Endodermal cell (in vitro differentiated cells): ENCODE results near the gene ADAMTS2. TPM values are rescaled to one million over a fixed set of nuclear protein-coding genes. Genes with fewer than 3 reads are reported as not detected.

Source experiments
- DNase-seq: peaks from one replicate; pipeline ENCODE4 v3.0.0-alpha.2; 2017
- H3K27ac ChIP-seq: 2 replicates; pipeline ENCODE4 v1.5.1; 2013; ENCODE audit warnings: mild to moderate bottlenecking, low read depth, low read length, moderate library complexity
- H3K27me3 ChIP-seq: 2 replicates; pipeline ENCODE4 v1.6.1; 2013; ENCODE audit warnings: mild to moderate bottlenecking, low read length, moderate library complexity; ENCODE audit not compliant: insufficient read depth, control insufficient read depth, poor library complexity, severe bottlenecking
- H3K36me3 ChIP-seq: 2 replicates; pipeline ENCODE4 v1.7.0; 2013; ENCODE audit warnings: mild to moderate bottlenecking, low read length, moderate library complexity; ENCODE audit not compliant: control insufficient read depth, insufficient read depth
- H3K4me1 ChIP-seq: one replicate; pipeline ENCODE4 v1.7.0; 2013; ENCODE audit warnings: low read length; ENCODE audit not compliant: control insufficient read depth, insufficient read depth
- H3K4me3 ChIP-seq: 2 replicates; pipeline ENCODE4 v1.5.1; 2013; ENCODE audit warnings: mild to moderate bottlenecking, low read length, moderate library complexity
- H3K9ac ChIP-seq: 2 replicates; pipeline ENCODE4 v1.6.1; 2013; ENCODE audit warnings: mild to moderate bottlenecking, low read length, moderate library complexity; ENCODE audit not compliant: poor library complexity, severe bottlenecking; ENCODE audit errors: extremely low read depth
- H3K9me3 ChIP-seq: 2 replicates; pipeline ENCODE4 v1.6.1; 2013; ENCODE audit warnings: mild to moderate bottlenecking, low read length, moderate library complexity; ENCODE audit not compliant: control insufficient read depth
- H3K27ac Mint-ChIP-seq: 2 replicates; pipeline ENCODE4 v1.8.0; 2020; ENCODE audit warnings: mixed read lengths
- H3K27me3 Mint-ChIP-seq: 2 replicates; pipeline ENCODE4 v1.8.0; 2021; ENCODE audit warnings: mild to moderate bottlenecking, mixed read lengths; ENCODE audit not compliant: insufficient read depth
- H3K36me3 Mint-ChIP-seq: 2 replicates; pipeline ENCODE4 v1.8.0; 2020; ENCODE audit warnings: low read depth, mixed read lengths
- H3K4me1 Mint-ChIP-seq: 2 replicates; pipeline ENCODE4 v1.8.0; 2020; ENCODE audit warnings: mixed read lengths
- H3K4me3 Mint-ChIP-seq: 2 replicates; pipeline ENCODE4 v1.8.0; 2020; ENCODE audit warnings: mild to moderate bottlenecking, moderate library complexity, mixed read lengths
- H3K9me3 Mint-ChIP-seq: 2 replicates; pipeline ENCODE4 v1.8.0; 2020; ENCODE audit warnings: mild to moderate bottlenecking, mixed read lengths
- WGBS, 2 experiments: methylation state at CpG; one replicate each; pipeline versions ENCODE4 v1.1.5 to v1.1.7; 2013; ENCODE audit warnings: missing lambda C conversion rate in 2 of 2, mixed read lengths in 1 of 2; ENCODE audit not compliant: insufficient coverage in 1 of 2, insufficient read length in 1 of 2; 5-methylcytosine and 5-hydroxymethylcytosine counted together
- total RNA-seq, 2 donors: library from RNA; stranded (reverse); fragmentation: NEBNext Ultra II Directional in 1 of 2; extraction: Animal tissue kit (Norgen Biotek cat#: 25700) in 1 of 2; gene quantifications; 2 replicates in 1 of 2; 3 replicates in 1 of 2; pipeline ENCODE4 v1.2.1, GENCODE V29; 2021
- TF ChIP-seq, protein P1 (sequence below): fragments of 200-600 bp; sonication (generic); conservative IDR thresholded peaks from 2 replicates; pipeline ENCODE4 v1.5.0; 2021; ENCODE audit warnings: antibody characterized with exemption, mild to moderate bottlenecking

Gene ADAMTS2
- total RNA-seq, 2 donors from 2014 or later = 1.2 to 2.6 TPM

- Mint-ChIP-seq H3K4me1 (peaks cover 6% of the 10 kb centered on the region), H3K27ac (no peak overlapping the region), H3K36me3 (no peaks in the 10 kb centered on the region), H3K4me3 (no peak overlapping the region), H3K27me3 (peaks cover 1% of the 10 kb centered on the region), H3K9me3 (peaks cover 38% of the 10 kb centered on the region)
- Histone ChIP-seq H3K9ac (no peak overlapping the region), H3K27ac (no peak overlapping the region), H3K27me3 (no peaks in the 10 kb centered on the region), H3K36me3 (no peaks in the 10 kb centered on the region), H3K4me1 (no peaks in the 10 kb centered on the region), H3K4me3 (no peak overlapping the region), H3K9me3 (peaks cover 25% of the 10 kb centered on the region)
- 94 to 95% methylated on average over 4 to 14 of the region's 14 CpGs for WGBS, 2 experiments
- DNase-seq = no peak
- TF ChIP-seq, protein P1, sequence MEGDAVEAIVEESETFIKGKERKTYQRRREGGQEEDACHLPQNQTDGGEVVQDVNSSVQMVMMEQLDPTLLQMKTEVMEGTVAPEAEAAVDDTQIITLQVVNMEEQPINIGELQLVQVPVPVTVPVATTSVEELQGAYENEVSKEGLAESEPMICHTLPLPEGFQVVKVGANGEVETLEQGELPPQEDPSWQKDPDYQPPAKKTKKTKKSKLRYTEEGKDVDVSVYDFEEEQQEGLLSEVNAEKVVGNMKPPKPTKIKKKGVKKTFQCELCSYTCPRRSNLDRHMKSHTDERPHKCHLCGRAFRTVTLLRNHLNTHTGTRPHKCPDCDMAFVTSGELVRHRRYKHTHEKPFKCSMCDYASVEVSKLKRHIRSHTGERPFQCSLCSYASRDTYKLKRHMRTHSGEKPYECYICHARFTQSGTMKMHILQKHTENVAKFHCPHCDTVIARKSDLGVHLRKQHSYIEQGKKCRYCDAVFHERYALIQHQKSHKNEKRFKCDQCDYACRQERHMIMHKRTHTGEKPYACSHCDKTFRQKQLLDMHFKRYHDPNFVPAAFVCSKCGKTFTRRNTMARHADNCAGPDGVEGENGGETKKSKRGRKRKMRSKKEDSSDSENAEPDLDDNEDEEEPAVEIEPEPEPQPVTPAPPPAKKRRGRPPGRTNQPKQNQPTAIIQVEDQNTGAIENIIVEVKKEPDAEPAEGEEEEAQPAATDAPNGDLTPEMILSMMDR = no peak
Observed at GRCh38 chr5:179303451-179304200, 41.6 kb downstream of the ADAMTS2 start.

DNA sequence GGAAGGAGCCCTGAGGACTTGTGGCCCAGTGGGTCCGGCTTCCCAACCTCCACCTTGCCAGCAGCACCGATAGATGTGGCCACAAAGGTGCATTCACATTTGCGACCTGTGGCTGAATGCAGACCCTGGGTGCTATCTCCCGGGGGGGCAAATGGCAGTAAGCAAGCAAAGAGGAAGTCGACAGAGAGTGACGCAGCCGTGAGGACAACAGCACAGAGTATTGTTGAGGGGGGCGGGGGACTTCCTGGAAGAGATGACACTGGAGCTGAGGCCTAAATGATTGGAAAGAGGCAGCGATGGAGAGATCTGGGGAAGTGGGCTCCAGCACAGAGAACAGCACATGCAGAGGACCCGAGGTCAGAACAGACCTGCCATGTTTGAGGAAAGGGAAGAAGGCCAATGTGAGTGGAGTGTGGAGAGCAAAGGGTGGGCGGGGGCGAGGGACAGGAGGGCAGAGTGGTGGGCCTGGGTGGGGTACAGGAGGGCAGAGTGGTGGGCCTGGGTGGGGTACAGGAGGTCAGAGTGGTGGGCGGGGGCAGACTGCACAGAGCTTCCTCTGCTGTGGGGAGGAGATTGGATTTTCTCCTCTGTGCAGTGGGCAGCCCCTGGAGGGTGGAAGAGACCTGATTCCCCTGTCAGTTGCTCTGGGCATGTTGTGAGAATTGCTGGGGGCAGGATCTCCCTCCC lies 42.6 kb downstream of the ADAMTS2 start:
- Mint-ChIP-seq H3K4me3 (no peak overlapping the region), H3K27ac (no peak overlapping the region), H3K36me3 (no peaks in the 10 kb centered on the region), H3K9me3 (peaks cover 44% of the 10 kb centered on the region), H3K27me3 (no peaks in the 10 kb centered on the region), H3K4me1 (no peaks in the 10 kb centered on the region)
- WGBS, 2 experiments = 92 to 95% methylated on average over 8 to 13 of the region's 13 CpGs
- no peaks in the 10 kb centered on the region for H3K36me3 ChIP-seq
- no peaks in the 10 kb centered on the region for H3K27me3 ChIP-seq
- H3K27ac ChIP-seq = no peak overlapping the region
- TF ChIP-seq, protein P1 = no peak
- H3K4me1 ChIP-seq = no peaks in the 10 kb centered on the region
- H3K4me3 ChIP-seq = no peak overlapping the region
- no peak for DNase-seq
- peaks cover 28% of the 10 kb centered on the region for H3K9me3 ChIP-seq
- no peak overlapping the region for H3K9ac ChIP-seq

- Histone ChIP-seq H3K4me3 (no peak overlapping the region), H3K4me1 (no peaks in the 10 kb centered on the region), H3K36me3 (no peaks in the 10 kb centered on the region), H3K27ac (no peak overlapping the region), H3K27me3 (no peaks in the 10 kb centered on the region), H3K9me3 (peaks cover 28% of the 10 kb centered on the region), H3K9ac (no peak overlapping the region)
- no peak for DNase-seq
- Mint-ChIP-seq H3K27me3 (no peaks in the 10 kb centered on the region), H3K4me1 (no peaks in the 10 kb centered on the region), H3K36me3 (no peaks in the 10 kb centered on the region), H3K4me3 (no peak overlapping the region), H3K9me3 (peaks cover 43% of the 10 kb centered on the region), H3K27ac (no peak overlapping the region)
- 87 to 92% methylated on average over 13 to 17 of the region's 17 CpGs for WGBS, 2 experiments
- TF ChIP-seq, protein P1 = no peak
Observed at GRCh38 chr5:179301796-179302195, 43.5 kb downstream of the ADAMTS2 start.
